NCI-H510A (cell line): ENCODE results near the gene TMEM53.

ENCODE experiments used
- DNase-seq: peaks from one replicate; lab custom pipeline; 2025; lab: John Stamatoyannopoulos, UW

TMEM53 gene

GRCh38 chr1:44696789-44697345 is 22.6 kb upstream of the TMEM53 start:
- DNase-seq, result no peak

DNA sequence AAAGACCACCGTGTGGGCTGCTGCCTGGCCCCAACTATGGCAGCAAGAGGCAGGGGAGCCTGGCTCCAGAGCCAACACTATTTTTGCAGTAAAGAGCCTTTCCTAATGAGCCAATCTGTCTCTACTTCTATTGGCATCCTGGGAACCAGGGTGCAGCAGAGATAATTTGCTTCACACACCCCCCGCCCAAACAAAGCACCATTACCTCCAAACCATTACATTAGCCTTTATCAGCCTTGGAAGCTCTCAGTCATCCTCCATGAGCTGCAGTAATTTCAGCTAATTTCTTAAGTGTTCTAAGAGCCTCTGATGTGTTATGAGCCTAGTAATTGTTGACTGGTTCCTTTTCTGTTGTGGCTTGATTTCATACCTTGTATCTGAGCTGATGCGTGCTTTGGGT is 21.8 kb upstream of the TMEM53 start:
- DNase-seq, result no peak

GRCh38 chr1:44695671-44696070 is 21.4 kb upstream of the TMEM53 start:
- no peak for DNase-seq

DNA sequence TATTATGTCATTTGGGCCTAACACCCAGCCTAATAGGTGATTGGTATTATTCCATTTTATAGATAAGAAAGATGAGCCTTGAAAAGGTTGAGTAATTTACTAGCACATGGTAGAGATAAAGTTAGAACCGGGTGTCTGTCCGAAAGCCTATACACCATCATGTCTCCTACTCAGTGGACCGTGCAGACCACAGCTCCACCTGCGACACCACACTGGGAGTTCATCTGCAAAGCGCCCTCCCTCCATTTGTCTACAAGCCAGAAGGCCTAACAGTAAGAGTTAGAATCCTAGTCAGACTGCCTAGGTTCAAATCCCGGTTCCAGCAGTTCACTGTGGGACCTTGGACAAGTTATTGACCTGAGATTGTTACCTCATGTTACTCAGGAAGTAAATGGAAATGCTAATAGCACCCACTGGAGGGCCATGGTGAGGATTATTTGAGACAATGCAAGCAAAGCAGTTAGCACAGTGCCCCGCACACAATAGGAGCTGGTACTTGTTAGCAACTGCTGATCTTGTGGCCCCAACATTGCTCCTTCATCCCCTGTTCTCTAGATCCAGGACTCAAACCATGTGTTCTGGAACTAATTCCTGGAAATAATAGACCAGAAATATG is 20.7 kb upstream of the TMEM53 start:
- no peak for DNase-seq

DNA sequence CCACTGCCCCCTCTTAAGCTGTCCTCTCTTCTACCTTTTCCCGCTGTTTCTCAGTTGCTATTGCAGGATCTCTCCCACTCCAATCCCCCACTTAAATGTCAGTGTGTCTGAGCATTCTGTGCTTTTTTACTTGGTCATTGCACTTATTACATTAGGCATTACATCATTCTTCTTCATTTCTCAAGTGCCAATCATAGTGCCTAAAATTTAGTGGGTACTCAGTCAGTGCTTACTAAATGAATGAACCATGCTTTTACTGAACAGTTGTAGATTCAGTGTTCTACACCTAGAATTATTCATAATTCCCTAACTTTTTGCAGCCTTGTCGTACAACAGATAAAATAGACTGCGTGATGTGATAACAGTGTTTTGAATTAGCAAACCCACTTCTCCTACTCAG is 19.6 kb upstream of the TMEM53 start:
- no peak for DNase-seq

DNA sequence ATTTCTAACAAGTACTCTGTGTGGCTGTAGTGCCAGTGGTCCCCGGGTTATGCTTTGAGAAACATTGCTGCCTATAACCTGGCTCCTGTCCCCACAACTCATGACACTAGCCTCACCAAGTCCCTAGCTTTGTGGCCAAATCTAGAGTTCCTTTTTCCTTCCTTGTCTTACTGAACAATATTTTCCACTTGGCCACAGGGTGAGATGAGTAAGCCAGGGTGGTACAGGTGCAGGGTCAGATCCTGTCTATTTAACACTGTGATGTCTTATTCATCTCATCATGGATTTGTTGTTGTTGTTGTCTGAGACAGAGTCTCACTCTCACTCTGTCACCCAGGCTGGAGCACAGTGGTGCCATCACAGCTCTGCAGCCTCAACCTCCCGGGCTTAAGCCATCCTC is 18.9 kb upstream of the TMEM53 start:
- no peak for DNase-seq

- no peak for DNase-seq
Measured at GRCh38 chr1:44689447-44689765, 15.1 kb upstream of the TMEM53 start.

- no peak for DNase-seq
Measured at GRCh38 chr1:44688760-44689446, 14.6 kb upstream of the TMEM53 start.

- no peak for DNase-seq
Measured at GRCh38 chr1:44685881-44686280, 11.6 kb upstream of the TMEM53 start.

DNA sequence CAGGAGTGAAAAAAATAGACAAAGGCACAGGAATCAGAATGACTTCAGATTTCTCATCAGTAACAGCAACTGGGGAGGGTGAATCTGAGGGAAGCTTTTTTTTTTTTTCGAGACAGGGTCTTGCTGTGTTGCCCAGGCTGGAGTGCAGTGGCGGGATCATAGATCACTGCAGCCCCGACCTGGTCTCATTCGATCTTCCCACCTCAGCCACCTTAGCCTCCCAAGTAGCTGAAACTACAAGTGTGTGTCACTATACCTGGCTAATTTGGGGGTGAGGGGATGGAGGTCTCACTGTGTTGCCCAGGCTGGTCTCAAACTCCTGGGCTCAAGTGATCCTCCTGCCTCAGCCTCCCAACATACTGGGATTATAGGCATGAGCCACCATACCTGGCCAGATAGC is 10.9 kb upstream of the TMEM53 start:
- DNase-seq, result no peak

DNA sequence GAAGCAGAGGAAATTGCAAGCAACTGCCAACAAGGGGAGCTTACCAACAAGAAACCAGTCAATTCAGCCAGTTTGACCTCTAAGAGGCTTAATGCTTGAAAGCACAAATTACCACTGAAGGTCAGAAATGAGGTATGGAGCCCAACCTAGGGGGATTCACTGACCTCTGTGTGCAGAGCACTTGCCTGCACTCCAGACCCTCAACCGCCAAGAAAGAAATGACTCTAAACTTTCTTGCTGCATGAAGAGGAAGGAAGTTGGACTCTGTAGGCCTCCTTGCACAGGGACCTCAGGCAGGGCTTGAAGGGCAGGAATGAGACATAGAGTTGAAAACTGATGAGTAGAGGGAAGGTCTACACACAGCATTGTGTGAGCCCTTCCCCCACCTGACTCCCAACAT is 10.2 kb upstream of the TMEM53 start:
- DNase-seq, result no peak

GRCh38 chr1:44682883-44683265 is 8.6 kb upstream of the TMEM53 start:
- DNase-seq, result no peak

- peak; percentile 65 for DNase-seq
Measured at GRCh38 chr1:44681905-44682882, 7.9 kb upstream of the TMEM53 start.

DNA sequence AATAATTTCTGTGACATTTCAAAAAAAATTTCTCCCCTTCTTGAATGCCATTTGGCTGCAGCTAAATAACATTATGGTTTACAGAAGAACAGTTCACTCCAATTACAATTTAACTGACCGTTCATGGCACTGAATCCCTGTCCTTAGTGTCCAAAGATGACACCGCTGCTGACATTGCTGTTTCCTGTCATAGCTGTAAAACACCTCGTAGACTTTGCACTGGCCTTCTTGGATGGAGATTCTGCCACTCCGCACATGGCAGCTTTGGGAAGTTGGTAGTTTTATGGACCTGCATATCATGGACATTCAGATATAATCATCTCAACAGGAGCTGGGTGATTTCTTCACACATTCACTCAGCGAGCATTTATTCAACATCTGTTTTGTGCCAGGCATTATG is 5.2 kb upstream of the TMEM53 start:
- no peak for DNase-seq

- no peak for DNase-seq
Measured at GRCh38 chr1:44678626-44679025, 4.3 kb upstream of the TMEM53 start.

- no peak for DNase-seq
Measured at GRCh38 chr1:44678120-44678519, 3.8 kb upstream of the TMEM53 start.

DNA sequence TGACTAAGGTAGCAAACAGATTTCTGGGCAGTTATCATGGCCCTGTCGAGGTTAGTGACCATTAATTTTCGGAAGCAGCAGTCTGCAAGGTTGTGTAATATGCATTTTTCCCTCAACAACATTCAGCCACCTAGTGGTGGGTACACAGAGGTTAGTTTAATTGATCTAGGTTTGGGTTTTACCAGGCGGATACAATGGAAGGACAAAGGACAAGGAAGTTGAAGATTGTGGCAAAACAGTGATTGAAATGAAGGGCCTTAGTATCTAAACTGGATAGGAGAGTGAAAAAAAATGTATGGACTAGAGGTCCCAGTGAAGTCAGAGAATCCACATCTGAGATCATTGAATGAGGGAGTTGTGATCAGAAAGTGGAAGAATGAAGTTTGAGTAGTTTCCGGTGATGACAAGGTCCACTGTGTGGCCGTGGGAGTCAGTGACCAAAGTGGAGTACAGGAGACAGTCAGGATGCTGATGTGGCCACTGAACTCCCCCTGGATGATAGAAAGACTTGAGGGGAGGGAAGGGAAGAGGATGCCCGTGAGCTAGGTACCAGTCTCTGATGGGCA is 3.0 kb upstream of the TMEM53 start:
- no peak for DNase-seq

- DNase-seq, result no peak
Measured at GRCh38 chr1:44676484-44677200, 2.4 kb upstream of the TMEM53 start.

- DNase-seq, result no peak
Measured at GRCh38 chr1:44675186-44675585, 905 bp upstream of the TMEM53 start.

GRCh38 chr1:44673675-44674112 is 587 bp downstream of the TMEM53 start:
- no peak for DNase-seq

DNA sequence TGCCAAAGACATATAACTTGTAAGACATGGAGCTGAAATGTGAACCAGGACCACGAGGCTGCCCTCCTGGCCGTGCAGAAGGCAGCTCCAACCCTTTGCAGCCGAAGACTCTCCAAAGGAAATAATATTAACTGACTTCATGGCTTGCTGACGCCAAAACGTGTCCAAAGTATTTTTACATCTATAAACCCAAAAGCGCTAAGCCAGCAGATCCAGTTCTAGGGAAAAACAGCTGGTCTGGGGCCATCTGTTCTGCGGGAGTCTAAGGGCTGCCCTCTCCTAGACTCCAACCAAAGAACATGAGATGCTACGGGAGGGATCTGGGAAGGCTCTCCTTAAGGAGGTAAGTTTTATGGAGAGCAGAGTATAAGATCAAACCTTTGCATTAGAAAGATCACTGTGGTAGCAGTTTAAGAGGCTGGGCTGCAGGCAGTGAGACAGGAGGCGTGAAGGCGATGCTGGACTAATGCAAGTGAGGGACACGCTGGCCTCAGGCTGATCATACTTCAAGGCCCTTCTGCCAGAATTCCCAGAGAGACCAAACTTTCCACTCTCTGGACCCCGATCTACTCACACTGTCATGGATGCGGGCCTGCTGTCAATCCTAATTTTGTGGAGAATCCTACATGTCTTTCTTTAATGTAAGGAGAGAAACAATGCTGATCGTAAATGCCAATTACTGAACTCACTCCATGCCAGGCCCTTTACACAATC is 1.2 kb downstream of the TMEM53 start:
- no peak for DNase-seq
